ENCODE measurements around the gene FGF8. TPM values are rescaled to one million over a fixed set of nuclear protein-coding genes. Genes with fewer than 3 reads are reported as not detected.

The FGF8 gene
- total RNA-seq, 1 donor from 2014 or later: not detected

DNA sequence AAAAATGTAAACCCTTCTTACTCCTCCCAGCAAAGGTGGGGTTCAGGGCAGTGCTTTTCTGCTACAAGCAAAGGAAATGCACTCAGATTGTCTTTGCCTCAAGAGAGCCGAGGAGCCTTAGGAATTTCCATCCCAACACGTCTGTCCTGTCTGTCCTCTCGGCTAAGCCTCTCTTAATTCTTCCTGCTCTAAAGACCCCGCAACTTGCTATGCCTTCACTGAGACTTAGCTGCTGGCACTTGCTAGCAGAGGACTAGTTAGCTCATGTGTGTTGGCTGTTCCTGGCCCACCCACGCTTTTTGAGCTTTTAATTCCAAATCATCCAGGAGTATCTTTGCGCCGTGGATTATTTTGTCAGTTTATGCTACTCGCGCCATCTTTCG lies 7.8 kb upstream of the FGF8 start:
- DNase-seq: no peak
- no peak for ATAC-seq (ENCODE audit: poor library complexity)
- intact Hi-C loops (cut with DNase I): no loop called here

DNA sequence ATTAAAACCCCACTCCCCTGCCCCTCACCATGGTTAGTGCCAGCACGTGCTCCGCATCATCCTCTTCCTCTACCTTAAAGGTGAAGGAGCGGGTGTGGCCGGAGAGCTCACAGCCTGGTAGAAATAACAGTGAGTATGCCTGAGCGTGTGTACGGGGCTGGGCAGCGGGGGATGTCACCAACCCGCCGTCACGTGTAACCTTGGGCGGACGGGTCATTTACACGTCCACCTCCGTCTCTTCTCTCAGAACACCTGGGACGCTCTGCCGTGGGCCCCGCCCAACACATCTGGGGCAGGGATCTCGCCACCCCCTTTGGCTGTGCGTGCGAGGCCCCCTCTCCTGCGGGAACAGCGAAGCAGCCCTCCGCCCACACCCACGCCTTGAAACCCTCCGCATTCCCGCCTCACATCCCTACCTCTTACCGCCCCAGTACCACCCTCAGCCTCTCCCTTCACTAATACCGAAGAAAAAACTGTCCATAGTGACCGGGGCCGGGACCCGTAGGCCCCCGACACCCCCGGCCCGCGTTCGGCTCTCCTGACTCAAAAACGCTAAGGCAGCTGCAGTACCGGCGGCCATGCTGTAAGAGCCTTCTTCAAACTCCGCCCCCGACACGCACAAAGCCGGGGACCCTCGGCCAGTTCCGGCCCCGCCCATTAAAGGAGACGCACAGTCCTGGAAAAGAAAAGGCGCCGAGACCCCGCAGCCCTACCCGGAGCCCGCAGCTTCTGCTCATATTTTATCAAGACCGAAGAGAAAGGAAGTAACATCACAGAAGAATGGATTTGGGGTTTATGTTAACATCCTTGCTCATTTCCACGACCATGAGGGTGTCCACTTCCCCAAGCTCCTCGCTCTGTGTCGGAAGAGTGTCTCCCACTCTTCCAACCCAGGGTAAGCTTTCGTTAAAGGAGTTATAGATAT lies 7.2 kb upstream of the FGF8 start, which contains the start of gene NPM3:
NPM3 (minus strand) TSS at position 636 of the 925 bp plus-strand sequence; CDS start at position 580, 56 bp downstream.
- peak; percentile 88 for DNase-seq
- peak; percentile 70 for ATAC-seq (ENCODE audit: poor library complexity)
- intact Hi-C loops (cut with DNase I): no loop called here

DNA sequence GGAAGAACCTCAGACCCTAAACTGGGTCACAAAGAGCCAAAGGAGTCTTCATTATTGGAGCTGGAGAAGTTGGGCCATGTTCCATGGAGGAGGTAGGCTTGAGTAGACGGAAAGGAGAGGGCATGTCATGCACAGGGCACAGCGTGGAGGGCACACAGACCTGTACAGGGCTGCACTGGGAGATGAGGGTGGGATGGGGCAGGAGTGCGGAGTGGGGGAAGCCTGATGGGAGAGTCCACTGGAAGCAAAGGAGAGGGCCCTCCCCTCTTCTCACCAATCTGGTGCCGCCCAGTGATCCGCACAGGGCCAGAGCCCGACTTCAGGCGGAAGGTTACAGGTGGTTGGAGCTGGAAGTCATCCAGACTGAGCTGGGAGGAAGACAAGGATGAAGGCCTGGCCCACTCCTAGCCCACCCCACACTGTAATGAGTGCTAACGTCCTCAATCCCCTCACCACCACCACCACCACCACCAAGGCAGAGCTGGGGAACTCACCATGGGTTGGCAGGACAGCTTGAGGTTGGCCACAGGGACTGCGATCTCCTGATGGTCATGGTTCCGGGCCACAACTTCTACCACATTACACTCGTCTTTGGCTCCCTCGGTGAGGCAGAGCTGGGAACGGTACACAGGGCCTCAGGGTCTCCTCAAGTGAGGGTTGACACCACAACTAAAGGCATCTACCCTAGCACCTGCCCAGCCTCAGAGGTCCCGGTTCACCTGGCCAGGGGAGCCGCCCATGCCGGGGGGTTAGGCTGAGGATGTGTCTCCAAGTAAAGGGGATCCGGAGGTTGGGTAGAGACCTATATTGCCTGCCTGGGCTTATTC lies 6.3 kb upstream of the FGF8 start:
- ATAC-seq (ENCODE audit: poor library complexity): no peak
- DNase-seq: no peak
- intact Hi-C loops (cut with DNase I): loop anchor here (2.0 kb wide), 1 partner anchor 179 kb away; no protein-coding TSS in a partner anchor

GRCh38 chr10:101781655-101781983 lies 5.7 kb upstream of the FGF8 start:
- ATAC-seq (ENCODE audit: poor library complexity): no peak
- no peak for DNase-seq
- intact Hi-C loops (cut with DNase I): loop anchor here (2.0 kb wide), 1 partner anchor 179 kb away; no protein-coding TSS in a partner anchor

- intact Hi-C loops (cut with DNase I): loop anchor here (2.0 kb wide), 1 partner anchor 178 kb away; no protein-coding TSS in a partner anchor
- peak; percentile 67 for DNase-seq
- ATAC-seq (ENCODE audit: poor library complexity): peak; percentile 63
Observed at GRCh38 chr10:101780818-101781654, 5.1 kb upstream of the FGF8 start.

DNA sequence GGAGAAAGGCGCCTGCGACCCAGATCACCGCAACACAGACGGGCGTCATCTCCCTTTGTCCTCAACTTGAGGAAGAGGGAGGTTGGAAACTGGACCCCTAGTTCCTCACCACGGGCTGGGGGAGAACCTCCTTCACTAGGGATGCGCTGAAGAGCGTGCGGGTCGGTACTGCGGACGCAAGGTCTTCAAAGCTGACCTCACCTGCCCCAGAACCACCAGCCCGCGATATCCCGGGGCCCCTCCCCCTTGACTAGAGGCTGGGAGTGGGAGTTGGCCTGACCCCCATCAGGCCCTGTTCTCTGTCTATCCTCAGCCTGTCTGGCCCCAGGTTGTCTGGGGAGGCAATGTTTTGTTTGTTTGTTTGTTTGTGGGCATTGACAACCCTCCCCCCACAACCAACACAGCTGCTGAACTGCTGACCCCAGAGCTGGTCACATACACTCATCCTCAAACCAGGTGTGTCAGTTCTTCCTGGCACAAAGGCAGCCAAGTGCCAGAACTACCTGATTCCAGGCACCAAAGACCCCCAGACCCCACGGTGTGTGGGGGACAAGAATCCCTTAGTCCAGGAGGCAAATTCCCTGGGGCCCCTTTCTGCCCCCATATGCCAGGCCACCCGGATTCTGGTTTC lies 4.4 kb upstream of the FGF8 start:
- DNase-seq: no peak
- intact Hi-C loops (cut with DNase I): loop anchor here (2.0 kb wide), 1 partner anchor 178 kb away; no protein-coding TSS in a partner anchor
- no peak for ATAC-seq (ENCODE audit: poor library complexity)

DNA sequence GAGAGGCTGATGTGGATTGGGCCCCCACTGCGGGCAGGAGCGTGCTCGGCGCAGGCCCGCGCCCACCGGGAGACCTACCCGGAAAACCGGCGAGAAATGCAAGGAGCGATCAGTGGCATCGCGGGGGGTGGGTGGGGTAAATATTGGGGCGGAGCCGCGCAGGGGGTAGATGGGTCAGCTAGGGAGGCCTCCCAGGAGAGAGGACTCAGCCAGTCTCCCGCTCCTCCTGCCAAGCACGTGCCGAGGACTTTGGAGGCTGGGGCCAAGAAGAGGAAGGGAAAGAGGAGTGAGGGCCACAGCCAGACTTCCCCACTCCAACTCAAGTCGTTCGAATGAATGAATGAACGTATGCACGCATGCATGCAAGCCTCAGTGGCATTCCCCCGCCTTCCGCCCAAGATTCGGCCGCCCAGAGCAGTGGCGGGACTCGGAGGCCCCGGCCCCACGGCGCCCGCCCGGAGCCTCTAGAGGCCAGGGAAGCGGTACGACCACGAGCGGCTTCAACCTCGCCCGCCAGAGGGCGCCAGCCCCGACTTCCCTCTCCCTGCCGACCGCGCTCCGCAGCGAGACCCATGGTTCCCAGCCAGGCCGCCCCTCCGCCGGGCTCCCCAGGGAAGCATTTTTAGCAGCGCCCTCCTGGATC lies 3.8 kb upstream of the FGF8 start:
- ATAC-seq (ENCODE audit: poor library complexity): peak; percentile 81
- intact Hi-C loops (cut with DNase I): loop anchor here (2.0 kb wide), 1 partner anchor 177 kb away; no protein-coding TSS in a partner anchor
- peak; percentile 89 for DNase-seq

GRCh38 chr10:101778781-101779543 lies 3.0 kb upstream of the FGF8 start:
- intact Hi-C loops (cut with DNase I): no loop called here
- DNase-seq (no peak), ATAC-seq (ENCODE audit: poor library complexity) (peak; percentile 28)

DNA sequence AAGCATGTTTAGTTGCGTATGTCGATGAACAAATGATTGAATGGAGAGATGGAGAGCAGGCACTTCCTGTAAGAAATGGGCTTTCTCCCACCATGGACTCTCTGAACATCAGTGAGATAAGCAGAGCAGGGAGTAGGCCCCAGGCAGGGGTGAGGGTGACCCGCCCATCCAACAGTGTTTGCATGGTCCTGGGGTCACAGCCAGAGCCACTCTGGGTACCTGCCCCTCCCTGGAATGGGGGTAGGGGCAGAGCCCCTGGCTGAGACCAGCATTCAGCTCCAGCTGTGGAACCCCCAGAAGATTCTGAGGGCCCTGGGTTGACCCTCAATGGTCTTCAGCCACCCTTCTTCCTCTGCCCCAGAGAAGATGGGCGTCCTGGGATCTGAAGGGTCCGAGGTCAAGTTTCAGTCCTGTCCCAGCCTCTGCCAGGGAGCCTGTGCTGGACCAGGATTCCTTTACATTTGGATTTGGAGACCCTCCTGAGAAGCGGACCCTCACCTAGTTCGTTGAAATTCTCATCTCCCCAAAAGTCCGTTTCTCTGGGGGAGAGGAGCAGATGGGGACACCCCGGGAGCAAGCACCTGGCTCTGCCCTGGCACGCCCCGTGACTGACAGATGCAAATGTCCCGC lies 2.4 kb upstream of the FGF8 start:
- no peak for DNase-seq
- intact Hi-C loops (cut with DNase I): no loop called here
- no peak for ATAC-seq (ENCODE audit: poor library complexity)

DNA sequence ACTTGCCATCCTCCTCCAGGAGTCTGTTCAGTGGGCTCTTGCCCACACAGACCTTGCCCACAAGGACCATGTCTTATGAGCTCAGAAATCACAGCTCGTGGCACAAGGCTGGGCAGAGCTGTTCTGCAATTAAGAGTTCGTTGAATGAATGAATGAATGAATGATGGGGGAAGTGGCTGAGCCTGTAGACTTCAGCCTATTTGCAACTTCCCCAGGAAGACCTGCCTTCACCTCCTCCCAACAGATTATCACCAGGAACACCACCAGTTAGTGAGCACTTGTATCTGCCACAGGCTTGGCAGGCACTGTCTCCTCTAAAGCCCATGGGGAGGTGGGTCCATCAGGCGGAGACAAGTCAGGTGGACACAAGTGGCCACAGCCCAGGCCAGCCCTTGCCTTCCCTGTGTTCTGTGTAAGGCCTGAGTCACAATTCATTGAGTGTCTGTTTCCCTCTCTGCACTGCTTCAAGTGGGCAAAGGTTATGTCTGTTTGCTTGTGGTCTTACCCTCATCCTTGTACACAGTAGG lies 1.8 kb upstream of the FGF8 start:
- ATAC-seq (ENCODE audit: poor library complexity): no peak
- intact Hi-C loops (cut with DNase I): no loop called here

GRCh38 chr10:101776161-101776817 lies 375 bp upstream of the FGF8 start:
- no peak for ATAC-seq (ENCODE audit: poor library complexity)
- no peak for DNase-seq
- intact Hi-C loops (cut with DNase I): no loop called here

More for the DNA sequence above, 1.8 kb upstream of the FGF8 start:
- DNase-seq: no peak

GRCh38 chr10:101774589-101775272 lies 1.2 kb downstream of the FGF8 start:
- ATAC-seq (ENCODE audit: poor library complexity) (no peak), DNase-seq (no peak)

DNA sequence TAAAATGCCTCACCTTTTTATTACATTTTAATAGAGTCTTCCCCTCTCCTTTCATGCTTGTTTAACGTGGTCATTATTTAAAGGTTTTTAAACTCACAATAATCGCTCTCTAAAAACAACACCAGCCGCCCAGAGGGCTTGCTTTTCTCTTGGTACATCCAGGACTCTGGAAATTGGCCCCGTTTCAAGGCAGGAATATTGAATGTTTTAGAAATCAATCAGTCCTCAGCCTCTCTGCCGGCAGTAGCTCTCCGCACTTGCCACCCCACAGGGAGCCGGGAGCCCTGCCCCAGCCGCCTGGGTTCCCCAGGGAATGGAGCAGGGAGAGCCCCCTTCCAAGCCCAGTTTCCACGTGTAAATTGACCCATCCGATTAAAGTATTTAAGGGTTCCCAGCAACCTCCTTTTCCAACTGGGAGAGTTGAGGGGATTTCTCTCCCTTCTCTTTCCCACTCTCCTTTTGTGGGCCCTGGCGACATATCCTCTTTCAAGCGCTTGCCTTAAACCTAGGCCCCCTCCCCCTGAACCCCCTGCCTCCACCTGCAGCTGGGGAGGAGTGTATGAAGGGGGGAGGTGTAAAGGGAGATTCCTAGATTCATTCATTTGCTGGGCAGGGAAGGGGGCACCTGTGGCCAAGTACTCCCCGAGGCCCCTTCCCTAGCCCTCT lies 1.9 kb downstream of the FGF8 start:
- intact Hi-C loops (cut with DNase I): no loop called here
- DNase-seq: no peak
- ATAC-seq (ENCODE audit: poor library complexity): no peak

More at GRCh38 chr10:101774589-101775272, 1.2 kb downstream of the FGF8 start:
- intact Hi-C loops (cut with DNase I): no loop called here

DNA sequence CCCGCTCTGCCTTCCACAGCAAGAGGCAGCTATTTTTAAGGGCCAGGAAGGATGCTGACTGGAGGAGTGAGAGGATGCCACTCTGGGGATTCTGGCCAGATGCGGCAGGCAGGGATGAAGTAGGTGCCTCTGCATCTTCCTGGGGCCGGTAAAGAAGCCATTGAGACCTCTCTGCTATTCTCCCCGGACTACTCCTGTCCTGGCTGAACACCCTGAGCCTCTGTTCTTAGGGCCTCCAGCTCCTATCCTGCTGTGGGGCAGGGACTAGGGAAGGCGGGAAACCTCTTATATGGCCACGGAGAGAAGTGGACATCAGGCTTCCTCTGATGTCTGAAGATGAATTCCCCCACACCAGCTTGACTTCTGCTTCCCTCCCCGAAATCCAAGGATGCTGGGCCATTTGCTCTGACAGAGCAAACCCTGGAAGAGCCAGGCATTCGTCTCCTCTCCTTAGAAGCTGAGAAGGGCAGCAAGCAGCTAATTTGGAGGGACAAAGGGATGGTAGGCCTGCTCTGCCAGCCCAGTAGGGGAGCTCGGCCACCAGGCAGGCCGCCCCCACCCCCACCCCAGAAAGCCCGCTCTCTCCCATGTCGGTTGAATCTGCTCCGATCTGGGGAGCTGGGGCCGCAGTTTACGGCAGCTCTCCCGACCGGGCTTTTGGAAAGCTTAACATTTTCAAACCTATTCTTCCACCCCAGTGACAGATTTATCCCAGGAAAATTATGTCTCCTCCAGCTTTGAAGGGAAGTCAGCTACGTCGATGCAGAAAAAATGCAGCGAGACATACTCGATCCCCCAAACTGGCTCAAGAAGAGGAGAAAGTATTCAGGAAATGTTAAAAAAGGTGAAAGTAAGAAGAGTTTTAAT lies 2.8 kb downstream of the FGF8 start:
- ATAC-seq (ENCODE audit: poor library complexity): no peak
- intact Hi-C loops (cut with DNase I): no loop called here
- no peak for DNase-seq
